Sigmoid colon (tissue), 4 donors: ENCODE data around the gene ZSCAN18.

Experiments used
- EP300 ChIP-seq, 4 donors: sonication (generic); formaldehyde crosslinking; IDR thresholded peaks; one replicate each; pipeline ENCODE4 v1.6.1; 2017; ENCODE audit warnings: antibody characterized with exemption in 4 of 4
- POLR2A ChIP-seq, 2 donors: fragments of 450-650 bp; IDR thresholded peaks; one replicate each; pipeline ENCODE4 v1.6.1; 2016; ENCODE audit warnings: antibody characterized with exemption in 2 of 2, mild to moderate bottlenecking in 2 of 2, moderate library complexity in 2 of 2
- POLR2AphosphoS5 ChIP-seq, 4 donors: sonication (generic); formaldehyde crosslinking; IDR thresholded peaks; one replicate each; pipeline ENCODE4 v1.6.1; 2017; ENCODE audit warnings: antibody characterized with exemption in 4 of 4
- TF ChIP-seq, protein P1 (sequence below), 4 experiments: fragments of 450-650 bp in 3 of 4; fragments of 200-600 bp in 1 of 4; IDR thresholded peaks; one replicate each; pipeline ENCODE4 v1.5.1; 2016 to 2019; ENCODE audit warnings: antibody characterized with exemption in 4 of 4, mild to moderate bottlenecking in 3 of 4, moderate library complexity in 2 of 4

DNA sequence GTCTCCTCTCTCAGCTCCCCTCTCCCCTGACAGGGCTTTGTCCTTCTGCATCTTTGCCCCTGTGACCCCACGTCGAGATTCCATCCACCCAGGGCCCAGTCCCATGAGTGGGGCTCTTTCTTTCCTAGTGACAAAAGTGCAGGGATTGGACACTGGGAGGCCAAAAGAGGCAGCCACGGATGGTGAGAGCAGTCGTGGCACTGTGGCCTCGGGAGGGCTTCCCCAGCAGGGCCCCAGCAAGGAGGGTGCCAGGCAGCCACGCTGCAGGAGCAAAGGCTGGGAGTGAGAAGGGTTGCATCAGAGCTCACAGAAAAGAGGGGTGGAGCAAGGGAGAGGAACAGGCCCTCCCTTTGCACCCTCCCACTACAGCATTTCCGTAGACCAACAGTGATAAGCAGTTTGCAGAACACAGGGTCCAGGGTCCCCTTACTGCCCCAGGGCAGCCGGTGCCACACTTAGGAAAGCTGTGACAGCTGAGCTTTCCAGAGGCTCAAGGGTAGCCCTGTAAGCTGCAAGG lies 59.3 kb downstream of the ZSCAN18 start:
- TF ChIP-seq, protein P1, sequence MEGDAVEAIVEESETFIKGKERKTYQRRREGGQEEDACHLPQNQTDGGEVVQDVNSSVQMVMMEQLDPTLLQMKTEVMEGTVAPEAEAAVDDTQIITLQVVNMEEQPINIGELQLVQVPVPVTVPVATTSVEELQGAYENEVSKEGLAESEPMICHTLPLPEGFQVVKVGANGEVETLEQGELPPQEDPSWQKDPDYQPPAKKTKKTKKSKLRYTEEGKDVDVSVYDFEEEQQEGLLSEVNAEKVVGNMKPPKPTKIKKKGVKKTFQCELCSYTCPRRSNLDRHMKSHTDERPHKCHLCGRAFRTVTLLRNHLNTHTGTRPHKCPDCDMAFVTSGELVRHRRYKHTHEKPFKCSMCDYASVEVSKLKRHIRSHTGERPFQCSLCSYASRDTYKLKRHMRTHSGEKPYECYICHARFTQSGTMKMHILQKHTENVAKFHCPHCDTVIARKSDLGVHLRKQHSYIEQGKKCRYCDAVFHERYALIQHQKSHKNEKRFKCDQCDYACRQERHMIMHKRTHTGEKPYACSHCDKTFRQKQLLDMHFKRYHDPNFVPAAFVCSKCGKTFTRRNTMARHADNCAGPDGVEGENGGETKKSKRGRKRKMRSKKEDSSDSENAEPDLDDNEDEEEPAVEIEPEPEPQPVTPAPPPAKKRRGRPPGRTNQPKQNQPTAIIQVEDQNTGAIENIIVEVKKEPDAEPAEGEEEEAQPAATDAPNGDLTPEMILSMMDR (IDR thresholded peaks at IDR 0.05), result no peak
- no peak for TF ChIP-seq EP300 (IDR thresholded peaks at IDR 0.05)
- no peak for TF ChIP-seq POLR2A (IDR thresholded peaks at IDR 0.05)
- TF ChIP-seq POLR2AphosphoS5 (IDR thresholded peaks at IDR 0.05), result no peak
